GM19238 (cell line): ENCODE measurements around the gene CD46.
"Not testable (repeated sequence)": the region's sequence is repeated elsewhere in the genome, so short reads cannot be mapped to it uniquely, and the experiment has no call there.

Experiments used
- DNase-seq: peaks from one replicate; pipeline ENCODE4 v3.0.0; 2011; ENCODE audit warnings: low spot score; ENCODE audit not compliant: insufficient read length

The CD46 gene

DNA sequence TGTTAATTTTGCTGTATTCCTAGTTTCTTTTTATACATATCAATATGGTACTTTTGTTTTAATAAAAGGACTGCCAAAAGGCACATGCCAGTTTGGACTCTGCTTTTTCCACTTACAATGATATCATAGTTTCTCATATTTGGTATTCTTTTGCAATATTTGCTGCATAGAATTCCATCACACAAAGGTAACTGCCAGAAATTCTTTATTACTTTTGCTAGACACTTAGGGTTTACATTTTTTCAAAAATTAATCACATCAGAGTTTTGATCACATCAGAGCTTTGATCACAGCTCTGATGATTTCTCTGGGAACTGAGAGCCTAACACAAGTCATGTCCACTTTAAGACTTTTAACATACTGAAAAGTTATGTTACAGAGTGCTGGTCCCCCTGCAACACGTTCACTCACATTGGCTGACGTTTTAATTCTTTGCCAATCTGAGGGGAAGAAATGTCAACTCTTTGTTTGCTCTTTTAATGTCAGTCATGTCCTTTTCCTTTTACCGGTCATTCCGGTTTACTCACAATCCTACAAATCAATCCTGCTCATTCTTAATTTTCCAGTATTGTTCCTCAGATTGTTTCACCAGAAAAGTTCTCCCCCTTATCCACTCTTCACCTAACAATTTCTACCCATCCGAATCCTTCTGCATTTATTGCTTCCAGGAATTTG is 1.1 kb upstream of the CD46 start:
- no peak for DNase-seq

DNA sequence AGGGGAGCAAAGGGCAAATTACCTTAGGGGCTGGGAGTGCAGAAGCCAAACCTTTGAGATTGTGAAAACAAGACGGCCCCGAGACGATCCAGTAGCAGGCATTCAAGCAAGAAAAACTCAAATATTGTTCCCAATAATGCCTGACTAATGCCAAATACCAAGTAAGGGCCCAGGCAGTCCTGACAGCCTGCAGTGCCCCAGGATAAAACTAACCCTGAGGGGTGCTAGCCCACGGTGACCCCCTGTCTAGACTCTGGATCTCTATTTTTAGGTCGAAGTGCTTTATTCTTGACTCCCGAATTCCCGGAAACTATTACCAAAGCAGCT is 428 bp upstream of the CD46 start:
- DNase-seq: not testable (repeated sequence)

- DNase-seq: no peak
These were observed 673 bp downstream of the CD46 start for GRCh38 chr1:207752456-207752998.

DNA sequence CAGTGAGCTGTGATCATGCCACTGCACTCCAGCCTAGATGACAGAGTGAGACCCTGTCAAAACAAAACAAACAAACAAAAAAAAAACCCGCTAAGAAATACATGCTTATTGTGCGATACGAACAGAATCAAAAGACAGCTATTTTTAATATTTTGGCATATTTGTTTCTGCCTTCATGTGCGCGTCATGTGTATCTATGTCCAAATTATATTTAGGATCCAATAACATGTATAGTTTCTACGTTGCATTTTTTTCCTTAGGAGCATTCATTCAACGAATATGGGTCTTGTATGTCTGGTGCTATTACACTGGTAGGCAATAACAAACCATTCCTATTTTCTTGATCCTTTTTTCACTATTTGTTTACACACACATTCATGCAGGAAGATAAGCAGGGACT is 1.8 kb downstream of the CD46 start:
- no peak for DNase-seq

- no peak for DNase-seq
These were observed 2.2 kb downstream of the CD46 start for GRCh38 chr1:207754011-207754410.

- DNase-seq: no peak
These were observed 3.3 kb downstream of the CD46 start for GRCh38 chr1:207754974-207755700.

DNA sequence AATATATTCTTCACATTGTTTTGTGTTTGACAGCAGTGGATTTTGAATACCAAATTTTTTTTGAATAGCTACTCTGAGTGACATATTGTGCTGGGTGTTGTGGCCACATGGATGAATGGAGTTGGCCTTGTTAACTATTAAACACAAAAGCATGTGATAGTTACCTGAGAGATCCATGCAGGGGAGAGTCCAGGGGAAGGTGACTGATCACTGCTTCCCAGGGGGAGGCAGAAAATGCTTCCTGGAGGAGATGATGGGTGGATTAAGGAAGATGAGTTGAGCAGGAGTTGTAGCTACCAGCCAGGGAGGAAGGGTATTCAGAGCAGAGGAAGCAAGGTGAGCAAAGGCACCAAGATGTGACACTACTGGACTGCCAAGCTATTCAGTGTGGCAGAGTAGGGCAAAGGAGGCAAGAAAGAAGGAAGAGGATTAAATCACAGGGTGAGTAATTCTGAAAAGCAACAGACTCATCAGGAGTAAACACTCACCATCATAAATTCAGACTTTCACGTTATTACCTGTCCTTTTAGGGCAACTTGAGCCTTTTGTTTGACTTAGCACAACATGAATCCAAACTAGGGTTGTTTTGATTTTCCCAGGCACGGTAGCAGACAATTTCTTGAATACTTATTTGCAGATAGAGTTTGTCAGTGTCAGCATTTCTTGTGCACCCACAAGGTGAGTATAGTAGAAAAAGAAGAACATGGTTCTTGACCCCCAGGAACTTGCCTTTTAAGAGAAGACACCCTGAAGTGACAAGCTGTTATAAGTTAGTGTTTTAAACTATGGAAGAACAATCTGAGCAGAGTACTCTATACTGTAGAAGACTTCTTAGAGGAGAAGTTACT is 4.2 kb downstream of the CD46 start:
- DNase-seq: no peak

DNA sequence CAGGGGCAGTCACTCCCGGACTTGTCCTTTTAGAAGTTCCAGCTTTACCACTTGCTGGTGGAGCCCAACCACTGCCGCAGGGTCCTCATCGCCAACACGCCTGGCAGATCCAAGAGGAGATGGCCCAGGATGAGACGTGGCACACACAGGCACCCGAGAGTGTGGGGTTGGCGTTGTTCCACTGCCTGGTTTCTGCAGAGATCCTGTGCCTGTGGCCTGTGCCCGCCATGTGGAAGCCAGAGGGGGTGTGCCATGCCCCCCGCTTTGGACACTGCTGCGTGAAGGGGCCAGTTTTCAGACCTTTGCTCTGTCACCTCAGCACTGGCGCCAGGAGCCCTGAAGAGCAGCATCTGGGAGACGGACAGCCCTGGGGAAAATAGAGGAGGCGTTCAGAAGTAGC is 10.8 kb downstream of the CD46 start:
- DNase-seq: no peak

DNA sequence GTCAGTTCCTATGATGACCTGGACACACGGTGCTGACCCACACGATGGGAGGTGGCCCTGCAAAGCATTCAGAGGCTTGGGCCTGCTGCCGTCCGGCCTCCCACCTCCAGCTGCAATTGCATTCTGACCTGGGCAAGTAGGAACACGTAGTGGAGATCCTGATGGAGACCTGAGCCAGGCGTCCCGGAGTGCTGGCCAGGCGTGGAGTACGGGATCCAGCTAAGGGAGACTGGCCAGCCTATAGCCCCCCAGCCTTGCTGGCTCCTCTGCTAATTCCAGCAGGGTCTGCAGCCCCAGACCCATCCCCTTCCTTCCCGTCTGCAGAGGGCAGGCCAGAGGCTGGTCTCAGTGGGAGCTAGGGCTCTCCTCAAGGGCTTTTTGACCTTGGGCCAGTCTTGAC is 11.2 kb downstream of the CD46 start:
- no peak for DNase-seq

GRCh38 chr1:207763972-207764371 is 12.1 kb downstream of the CD46 start:
- no peak for DNase-seq

GRCh38 chr1:207766569-207766968 is 14.7 kb downstream of the CD46 start:
- DNase-seq: no peak

- not testable (repeated sequence) for DNase-seq
These were observed 18.7 kb downstream of the CD46 start for GRCh38 chr1:207770514-207770913.

- not testable (repeated sequence) for DNase-seq
These were observed 24.2 kb downstream of the CD46 start for GRCh38 chr1:207776045-207776444.

DNA sequence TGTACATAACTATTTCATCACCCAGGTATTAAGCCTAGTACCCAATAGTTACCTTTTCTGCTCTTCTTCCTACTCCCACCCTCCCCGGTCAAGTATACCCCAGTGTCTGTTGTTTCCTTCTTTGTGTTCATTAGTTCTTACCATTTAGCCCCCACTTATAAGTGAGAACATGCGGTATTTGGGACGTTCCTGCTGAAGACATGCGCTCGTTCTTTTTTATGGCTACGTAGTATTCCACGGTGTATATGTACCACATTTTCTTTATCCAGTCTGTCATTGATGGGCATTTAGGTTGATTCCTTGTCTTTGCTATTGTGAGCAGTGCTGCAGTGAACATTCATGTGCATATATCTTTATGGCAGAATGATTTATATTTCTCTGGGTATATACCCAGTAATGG is 25.6 kb downstream of the CD46 start:
- not testable (repeated sequence) for DNase-seq

DNA sequence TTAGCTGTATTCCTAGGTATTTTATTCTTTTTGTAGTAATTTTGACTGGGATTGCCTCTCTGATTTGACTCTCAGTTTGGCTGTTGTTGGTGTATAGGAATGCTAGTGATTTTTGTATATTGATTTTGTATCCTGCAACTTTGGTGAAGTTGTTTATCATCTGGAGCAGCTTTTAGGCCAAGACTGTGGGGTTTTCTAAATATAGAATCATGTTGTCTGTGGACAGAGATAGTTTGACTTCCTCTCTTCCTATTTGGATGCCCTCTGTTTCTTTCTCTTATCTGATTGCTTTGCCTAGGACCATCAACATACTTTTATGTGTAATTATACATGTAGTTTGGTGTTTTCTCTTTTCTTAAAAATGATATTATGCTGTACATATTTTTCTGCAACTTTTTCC is 27.2 kb downstream of the CD46 start:
- DNase-seq: no peak

GRCh38 chr1:207781312-207781711 is 29.5 kb downstream of the CD46 start:
- DNase-seq: no peak

DNA sequence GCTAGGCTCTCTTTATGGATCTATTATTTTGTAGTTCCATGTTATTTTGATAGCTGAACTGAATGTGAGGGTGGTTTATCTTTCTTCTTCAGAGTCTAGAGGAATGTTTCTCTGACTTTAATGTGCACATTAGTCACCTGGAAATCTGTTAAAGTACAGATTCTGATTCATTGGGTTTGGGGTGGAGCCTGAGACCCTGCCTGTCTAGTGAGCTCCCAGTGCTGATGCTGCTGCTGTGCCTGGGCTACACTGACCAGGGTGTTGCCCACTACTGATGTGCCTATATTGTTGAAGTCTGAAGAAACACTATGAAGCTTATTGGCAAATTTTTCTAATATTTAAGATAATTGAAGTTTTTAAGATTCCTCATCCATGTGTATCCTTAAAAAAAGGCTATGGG is 35.9 kb downstream of the CD46 start:
- DNase-seq: no peak

DNA sequence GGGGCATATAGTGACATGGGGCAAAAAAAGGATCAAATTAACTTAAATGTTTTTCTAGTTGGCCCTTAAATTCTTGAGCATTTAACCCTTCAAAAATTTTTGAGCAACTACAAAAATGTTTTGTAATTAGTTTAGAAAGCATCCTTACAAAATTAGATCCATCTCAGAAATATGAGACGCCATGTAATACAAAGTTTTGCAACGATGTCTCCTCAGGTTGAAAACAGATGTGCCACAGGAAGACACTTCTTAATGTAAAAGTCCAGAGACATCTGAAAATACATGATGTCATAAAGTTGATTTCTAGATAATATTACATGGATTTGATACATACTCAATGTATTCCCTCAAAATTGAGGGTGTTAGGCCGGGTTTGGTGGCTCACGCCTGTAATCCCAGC is 37.5 kb downstream of the CD46 start:
- no peak for DNase-seq

- DNase-seq: no peak
These were observed 38.2 kb downstream of the CD46 start for GRCh38 chr1:207789792-207790787.

- no peak for DNase-seq
These were observed 39.4 kb downstream of the CD46 start for GRCh38 chr1:207791290-207791689.

- no peak for DNase-seq
These were observed 41.5 kb downstream of the CD46 start for GRCh38 chr1:207793327-207793726.
